Stimulated activated CD8-positive, alpha-beta memory T cell treated with anti-CD3 and anti-CD28 coated beads, Interleukin-15, amount 100 ng/mL, for 24 hours (primary cell): ENCODE data around the gene FBN2.
"Not testable (repeated sequence)": the region's sequence is repeated elsewhere in the genome, so short reads cannot be mapped to it uniquely, and the experiment has no call there.

Experiments used
- DNase-seq: peaks from one replicate; pipeline ENCODE4 v3.0.0-alpha.2; 2020; ENCODE audit warnings: low read depth

Gene FBN2

DNA sequence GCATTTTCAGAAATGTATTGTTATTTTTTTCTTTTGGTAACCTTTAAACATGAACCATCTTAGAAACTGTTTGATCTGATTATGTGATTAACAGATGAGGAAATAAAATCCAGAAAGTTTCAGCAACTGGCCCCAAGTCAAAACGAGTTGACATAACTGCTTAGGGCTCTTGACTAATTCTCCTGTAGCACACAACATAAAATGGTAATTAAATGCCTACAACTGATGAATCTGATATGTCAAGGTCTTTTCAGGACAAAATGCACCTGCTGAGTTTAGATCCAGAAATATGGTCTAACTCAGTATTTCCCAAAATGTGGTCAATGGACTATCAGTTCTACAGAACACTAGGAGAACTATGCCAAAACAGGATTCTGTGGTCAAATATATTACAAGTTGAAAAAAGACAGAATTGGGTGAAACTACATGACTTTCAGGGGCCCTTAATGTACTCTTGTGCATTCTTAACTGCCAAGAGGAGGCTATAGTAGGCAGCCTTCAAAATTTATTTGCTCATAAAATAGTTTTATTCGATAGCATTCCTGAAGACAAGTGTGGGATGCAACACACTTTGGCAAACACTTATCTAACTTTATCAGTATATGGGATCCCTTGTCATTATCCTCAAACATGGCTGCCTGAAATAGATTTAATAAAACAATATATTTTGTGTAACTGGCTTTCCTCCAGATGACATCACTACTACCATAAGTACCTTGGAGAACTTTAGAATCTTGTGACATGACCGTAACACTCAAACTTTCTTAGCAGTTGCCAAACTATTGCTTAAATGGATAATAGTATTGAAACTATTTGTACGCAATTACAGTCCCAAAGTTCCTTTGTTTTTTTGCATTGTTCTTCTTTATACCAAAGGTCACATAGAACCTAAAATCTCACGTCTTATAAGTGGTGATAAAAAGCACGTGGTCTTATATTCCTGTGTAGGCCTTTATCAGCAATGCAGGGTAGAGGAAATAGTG lies 59.4 kb downstream of the FBN2 start:
- DNase-seq, result no peak

DNA sequence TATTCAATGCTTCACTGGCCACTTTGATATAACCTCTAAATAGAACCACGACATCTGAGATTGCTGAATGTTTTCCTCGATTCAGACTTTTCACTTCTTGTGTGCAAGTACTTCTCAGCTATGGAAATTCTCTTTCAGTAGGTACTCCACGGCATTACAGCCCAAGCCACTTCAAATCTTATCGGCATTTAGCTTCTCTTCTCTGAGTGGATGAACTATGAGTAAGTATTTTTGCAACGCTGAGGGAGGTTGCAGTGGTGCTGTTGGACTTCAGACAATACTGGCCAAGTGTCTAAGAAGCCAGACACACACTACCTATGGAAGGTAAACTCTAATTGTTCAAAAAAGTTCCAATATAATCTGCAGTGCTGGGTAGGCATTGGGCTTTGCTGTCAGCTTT lies 60.1 kb downstream of the FBN2 start:
- no peak for DNase-seq

DNA sequence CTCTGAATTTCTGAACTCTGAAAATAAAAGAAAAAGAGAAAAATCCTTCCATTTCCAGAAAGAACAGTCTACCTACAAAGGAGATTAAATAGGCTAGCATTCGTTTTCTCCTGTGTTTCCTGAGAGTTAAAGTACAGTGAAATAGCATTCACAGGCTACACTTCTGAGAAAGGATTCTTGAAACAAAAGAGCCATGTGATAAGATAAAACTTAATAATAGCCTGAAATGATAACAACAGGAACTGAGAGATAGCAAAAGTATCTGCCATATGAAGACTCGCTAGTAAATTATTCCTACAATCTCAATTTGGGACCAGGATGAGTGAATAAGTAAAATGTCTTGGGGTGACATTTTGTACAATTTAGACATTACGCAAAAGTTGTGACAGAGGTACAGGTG lies 62.4 kb downstream of the FBN2 start:
- DNase-seq, result no peak

DNA sequence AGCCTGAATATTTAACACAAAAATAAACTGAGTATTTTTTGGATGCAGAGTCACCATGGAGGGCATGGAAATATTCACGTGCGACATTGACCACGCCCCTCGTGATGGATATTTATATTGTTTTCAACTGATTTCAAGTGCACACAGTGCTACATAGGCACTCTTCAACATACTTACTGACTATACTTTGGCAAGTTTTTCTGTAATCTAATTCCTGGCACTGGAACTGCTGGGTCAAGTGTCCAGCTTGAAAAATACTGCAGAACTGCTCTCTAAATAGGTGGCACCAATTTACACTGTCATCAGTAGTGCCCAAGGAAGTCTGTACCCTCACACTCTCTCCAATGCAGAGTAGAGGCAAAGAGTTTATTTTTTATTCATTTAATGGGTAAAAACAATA lies 65.1 kb downstream of the FBN2 start:
- no peak for DNase-seq

- no peak for DNase-seq
These were observed 66.0 kb downstream of the FBN2 start for GRCh38 chr5:128472036-128472435.

DNA sequence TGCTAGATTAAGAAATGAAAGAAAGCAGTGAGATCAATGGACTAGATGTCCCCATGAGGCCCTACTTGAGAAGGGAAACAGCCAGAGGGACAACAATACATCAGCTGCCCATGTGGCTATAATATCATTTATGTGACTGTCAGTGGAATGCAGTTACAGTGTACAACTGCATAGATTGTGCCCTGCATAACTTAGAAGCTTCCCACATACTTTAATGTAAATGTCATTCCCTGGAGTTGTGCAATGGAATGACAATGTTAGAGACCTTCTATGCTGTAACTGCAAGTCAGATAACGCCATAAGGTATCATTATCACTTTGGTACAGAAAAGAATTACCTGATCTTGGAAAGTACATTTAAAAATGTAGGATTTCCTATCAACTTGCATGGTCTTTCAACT lies 67.4 kb downstream of the FBN2 start:
- DNase-seq, result no peak

DNA sequence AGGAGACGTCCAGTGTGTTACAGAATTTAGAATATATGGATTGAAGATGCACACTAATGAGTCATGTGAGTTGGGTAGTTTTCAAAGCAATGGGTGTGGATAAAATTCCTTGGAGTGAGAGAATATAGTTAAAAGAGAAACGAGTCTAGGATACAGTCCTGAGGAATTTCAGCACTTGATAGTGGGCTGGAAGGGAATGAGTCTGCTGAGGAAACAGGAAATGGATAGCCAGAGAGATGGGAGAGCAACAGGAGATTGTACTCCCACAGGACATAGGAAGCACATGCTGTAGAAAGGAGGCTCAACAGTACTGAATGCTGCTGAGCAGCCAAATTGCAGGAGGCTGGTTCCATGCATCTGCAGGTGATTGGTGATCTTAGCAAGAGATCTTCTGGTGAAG lies 68.1 kb downstream of the FBN2 start:
- DNase-seq, result no peak

GRCh38 chr5:128466980-128467379 lies 71.1 kb downstream of the FBN2 start:
- DNase-seq, result no peak

DNA sequence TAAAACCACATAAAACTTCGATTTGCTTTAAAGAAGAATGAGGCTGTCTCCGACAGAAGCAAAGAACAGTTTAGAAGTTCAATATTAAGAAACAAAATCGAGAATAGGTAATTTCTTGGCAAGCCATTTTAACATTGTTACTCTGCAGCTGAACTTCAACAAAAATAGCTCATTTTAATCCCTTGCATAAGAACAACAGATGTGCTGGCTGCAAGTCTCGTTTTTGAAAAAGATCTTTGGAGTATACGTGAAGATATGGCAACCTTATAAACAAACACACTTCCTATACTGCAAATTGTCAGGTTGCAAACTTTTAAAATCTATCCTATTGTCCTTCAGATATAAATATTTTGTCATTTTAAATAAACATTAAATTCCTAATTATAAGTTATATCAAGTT lies 71.5 kb downstream of the FBN2 start:
- DNase-seq, result no peak

DNA sequence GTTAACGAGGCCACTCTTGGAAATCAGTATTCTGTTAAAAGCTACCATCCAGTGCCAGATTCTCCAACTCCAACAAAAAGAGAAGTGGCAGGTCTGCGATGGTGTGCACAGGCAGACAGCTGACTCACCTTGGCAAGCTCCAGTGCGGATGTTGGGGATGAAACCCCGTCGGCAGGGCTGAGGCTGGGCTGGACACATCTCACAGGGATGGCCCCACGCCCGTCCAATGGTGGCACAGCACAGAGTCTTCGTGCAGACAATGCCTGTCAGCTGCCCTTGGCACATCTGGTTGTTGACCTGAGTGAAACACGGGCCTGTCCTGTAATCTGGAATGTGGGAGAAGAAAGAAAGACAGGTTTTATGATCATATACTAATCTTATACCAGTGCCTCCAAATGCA lies 73.4 kb downstream of the FBN2 start:
- no peak for DNase-seq

DNA sequence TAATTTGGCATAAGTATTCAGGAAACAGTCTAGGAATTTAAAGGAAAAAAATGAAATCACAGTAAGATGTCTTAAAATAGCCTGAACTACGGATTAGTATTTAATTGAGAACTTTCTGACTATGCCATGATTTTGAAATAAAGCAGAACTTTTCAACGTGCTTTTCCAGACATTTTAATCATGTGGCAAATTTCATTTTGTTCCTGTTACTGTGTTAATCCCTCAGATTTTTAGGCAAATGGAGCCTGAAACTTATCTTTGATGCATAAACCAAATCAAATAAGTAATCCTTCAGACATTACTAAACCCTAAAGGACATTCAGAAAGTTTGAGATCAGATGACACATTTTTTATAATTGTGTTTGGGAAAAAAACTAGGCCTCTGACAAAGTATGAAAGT lies 75.7 kb downstream of the FBN2 start:
- DNase-seq, result no peak

- not testable (repeated sequence) for DNase-seq
These were observed 80.7 kb downstream of the FBN2 start for GRCh38 chr5:128457147-128457915.

DNA sequence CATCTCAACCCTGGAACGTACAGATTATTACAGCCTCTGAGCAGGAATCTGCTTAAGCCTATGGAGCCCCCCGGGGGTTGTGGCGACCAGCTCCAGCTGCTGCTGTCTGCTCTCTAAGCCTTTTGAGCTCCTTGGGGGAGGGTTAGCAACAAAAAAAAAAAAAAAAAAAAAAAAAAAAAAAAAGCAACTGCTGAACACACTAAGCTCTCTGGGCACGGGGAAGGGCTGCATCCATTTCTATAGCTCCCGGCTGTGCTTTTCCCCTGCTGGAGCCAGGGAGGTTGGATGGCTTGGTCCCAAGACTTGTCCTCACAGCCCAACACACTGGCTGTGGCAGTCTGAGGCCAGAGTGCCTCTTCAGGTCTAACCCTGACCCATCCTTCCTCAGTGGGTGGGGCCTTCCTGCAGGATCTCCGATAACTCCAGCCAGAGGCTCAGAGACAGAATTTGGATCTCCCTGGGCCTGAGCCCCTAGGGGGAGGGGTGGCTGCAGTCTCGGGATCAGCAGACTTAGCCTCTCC lies 82.1 kb downstream of the FBN2 start:
- DNase-seq, result no peak

DNA sequence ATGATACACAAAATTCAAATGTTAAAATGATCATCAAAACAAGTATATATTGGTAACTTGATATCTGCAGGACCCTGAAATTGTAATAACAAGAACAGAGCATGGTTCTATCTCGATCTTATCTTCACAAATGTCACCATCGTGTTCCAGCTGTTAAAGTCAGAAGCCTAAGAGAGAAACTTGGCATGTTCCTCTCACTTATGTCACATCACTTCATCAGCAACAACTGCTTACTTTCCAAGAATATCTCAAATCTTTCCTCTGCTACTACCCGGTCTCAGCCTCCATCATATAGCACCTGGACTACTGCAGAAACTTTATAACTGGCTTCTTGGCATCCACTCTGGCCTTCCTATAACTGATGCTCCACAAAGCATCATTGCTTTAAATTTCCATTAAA lies 84.9 kb downstream of the FBN2 start:
- no peak for DNase-seq

DNA sequence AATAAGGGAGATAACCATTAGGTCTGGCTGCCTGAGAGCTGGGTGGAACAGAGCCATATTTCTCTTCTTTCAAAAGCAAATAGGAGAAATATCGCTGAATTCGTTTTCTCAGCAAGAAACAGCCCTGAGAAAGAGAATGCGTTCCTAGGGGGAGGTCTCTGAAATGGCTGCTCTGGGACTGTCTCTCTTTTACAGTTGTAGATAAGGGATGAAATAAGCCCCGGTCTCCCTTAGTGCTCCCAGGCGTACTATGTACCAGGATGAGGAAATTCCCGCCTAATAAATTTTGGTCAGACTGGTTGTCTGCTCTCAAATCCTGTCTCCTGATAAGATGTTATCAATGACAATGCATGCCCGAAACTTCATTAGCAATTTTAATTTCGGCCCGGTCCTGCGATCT lies 90.8 kb downstream of the FBN2 start:
- not testable (repeated sequence) for DNase-seq

DNA sequence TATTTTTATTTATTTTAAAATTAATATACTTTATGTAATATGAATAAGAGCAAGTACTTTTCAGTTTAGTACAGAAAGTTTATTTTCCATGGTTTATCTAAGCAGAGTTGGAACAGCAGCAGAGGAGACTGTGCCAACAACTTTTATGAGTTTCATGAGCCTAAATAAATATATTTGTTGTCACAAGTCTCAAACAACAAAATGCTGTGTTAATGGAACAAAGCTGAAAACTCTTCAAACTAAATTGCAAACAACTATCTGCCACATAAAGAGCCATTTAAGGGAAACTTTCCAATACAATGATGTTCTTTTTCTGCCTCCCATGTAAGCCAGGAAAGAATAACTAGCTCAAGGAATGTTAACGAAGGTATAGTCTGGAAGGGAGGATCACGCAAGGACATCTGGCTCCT lies 96.1 kb downstream of the FBN2 start:
- no peak for DNase-seq

DNA sequence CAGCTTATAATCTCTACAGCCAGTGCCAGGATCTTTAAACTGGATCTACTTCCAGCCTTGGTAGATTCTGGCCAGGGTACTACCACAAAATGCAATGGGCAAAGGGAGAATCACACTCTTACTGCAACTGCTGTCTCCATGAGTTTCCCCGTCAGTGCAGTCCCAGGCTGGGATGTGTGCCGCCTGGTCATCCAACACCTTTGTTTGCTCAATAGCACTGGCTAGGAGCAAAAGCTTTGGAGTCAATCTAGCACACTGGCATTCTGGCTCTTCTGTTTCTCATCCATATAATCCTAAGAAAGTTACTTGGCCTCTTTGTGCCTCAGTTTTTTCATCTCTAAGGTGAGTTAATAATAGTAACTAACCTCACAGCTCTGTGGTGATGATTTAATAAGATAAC lies 96.9 kb downstream of the FBN2 start:
- DNase-seq, result no peak

GRCh38 chr5:128436749-128437188 lies 101.3 kb downstream of the FBN2 start:
- no peak for DNase-seq

- DNase-seq, result no peak
These were observed 102.2 kb downstream of the FBN2 start for GRCh38 chr5:128435861-128436260.

GRCh38 chr5:128434993-128435392 lies 103.1 kb downstream of the FBN2 start:
- DNase-seq, result no peak

GRCh38 chr5:128432913-128433440 lies 105.1 kb downstream of the FBN2 start:
- no peak for DNase-seq

- no peak for DNase-seq
These were observed 110.1 kb downstream of the FBN2 start for GRCh38 chr5:128427921-128428320.

DNA sequence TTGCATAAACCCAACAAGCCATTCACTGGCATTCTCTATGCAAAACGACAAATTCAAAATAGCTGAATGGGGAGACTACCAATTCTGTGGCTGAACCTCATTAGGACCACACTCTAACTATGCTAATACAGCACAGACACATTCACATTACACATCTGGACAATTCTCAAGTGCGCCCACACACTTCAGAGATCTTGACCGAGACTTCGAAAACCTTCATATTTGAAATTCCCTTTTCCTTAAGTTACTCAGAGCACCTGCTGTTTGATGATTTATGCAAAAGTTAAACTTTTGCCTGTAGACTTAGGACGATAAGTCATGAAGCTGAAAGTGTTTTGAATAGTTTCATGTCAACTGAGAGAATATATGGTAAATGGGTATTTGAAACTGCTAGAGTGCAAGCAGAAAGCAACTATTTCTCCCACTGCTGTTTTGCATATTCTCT lies 111.9 kb downstream of the FBN2 start:
- DNase-seq, result no peak
